Ecto neural progenitor cell (in vitro differentiated cells): ENCODE measurements around the gene PDE9A.
"Not testable (repeated sequence)": the region's sequence is repeated elsewhere in the genome, so short reads cannot be mapped to it uniquely, and the experiment has no call there.

Experiments used
- DNase-seq: peaks from one replicate; pipeline ENCODE4 v3.0.0-alpha.2; 2018; ENCODE audit warnings: low spot score

The PDE9A gene

GRCh38 chr21:42715427-42715826 lies 62.0 kb downstream of the PDE9A start:
- DNase-seq, result not testable (repeated sequence)

GRCh38 chr21:42716074-42716473 lies 62.7 kb downstream of the PDE9A start:
- DNase-seq, result no peak

DNA sequence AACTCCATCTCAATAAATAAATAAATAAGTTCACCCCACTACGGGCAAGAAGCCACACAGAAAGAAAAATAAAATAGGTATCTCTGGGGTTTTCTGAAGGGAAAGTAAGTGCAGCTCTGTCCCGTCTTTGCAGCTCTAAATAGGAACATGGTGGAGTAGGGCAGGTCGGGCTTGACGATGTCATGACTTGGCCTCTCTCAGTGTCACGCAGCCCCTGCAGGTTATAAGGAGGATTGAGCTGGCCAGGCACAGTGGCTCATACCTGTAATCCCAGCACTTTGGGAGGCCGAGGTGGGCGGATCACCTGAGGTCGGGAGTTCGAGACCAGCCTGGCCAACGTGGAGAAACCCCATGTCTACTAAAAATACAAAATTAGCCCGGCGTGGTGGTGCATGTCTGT lies 67.1 kb downstream of the PDE9A start:
- DNase-seq, result not testable (repeated sequence)

GRCh38 chr21:42721341-42721824 lies 68.0 kb downstream of the PDE9A start:
- DNase-seq, result no peak

DNA sequence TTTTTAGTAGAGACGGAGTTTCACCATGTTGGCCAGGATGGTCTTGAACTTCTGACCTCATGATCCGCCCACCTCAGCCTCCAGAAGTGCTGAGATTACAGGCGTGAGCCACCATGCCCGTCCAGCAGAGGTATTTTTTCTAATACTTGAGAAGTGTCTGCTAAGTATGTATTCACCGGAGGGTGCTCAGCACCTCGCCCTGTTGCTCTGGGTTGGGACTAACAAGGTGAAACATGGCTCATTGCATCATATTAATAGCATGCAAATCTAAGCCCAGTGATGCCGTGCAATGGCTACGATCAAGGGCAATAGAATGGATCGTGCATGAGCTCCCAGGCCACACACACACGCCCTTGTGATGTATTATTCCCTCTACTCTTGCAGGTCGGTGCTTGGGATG lies 68.7 kb downstream of the PDE9A start:
- no peak for DNase-seq

DNA sequence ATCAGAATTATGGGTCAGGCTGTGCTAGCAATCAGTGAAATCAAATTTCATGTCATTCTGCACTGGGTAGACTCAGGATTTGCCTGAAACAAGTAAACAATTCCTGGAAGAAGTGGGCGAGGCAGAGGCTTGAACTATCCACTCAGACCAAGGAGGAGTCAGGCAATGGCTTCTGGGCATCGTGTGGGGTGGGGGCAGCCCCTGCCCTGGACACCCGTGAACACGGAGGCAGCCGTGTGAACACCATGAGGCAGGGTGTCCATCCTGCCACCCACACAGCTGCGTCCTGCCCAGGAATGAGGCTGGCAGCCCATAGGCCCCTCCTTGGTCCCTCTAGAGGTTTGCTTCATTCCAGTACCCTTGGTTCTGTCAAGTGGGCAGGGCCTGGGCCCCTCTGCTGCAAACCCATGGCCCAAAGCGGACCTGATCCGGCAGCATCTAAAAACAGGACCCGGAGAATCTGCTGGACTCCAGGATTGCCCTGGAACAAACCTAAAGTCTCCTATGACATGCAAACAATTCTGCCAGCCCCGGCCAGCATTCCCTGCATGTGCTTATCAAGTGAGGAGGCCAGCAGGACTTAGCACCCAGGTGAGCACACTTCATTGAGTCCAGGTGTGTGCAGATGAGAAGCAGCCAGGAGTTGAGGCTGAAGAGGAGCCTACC lies 69.5 kb downstream of the PDE9A start:
- DNase-seq, result no peak

DNA sequence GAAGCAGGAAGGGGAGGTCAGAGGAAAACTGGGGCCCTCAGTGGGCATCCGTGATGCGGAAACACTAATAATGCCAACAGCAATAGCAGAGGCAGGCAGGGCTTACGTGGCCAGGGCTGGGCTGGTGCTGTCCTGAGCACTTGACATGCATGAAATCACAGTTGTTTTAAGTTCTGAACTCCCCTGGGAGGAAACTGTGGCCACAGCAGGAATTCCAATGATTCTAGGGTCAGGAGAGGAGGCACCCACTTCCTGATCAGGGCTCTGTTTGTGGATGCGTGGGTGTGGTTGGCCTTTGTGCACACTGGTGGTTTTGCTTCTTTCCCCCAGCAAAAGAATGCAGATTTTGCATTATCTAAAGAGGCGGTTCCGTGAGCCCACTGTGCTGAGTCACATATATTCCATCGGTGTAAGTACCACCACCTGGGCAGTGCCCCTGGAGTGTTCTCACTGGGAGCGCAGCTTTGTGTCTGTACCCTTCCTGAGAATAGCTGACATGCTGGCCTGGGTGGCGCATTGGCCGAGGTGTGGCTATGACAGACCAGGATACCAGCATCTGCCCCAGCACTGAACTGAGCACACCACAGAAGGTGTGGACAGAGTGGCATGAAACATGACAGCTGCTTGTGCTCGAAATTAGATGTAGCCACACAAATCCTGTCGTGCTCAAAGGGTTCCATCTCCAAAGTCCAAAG lies 71.0 kb downstream of the PDE9A start:
- no peak for DNase-seq

GRCh38 chr21:42725416-42725930 lies 72.1 kb downstream of the PDE9A start:
- DNase-seq, result no peak

DNA sequence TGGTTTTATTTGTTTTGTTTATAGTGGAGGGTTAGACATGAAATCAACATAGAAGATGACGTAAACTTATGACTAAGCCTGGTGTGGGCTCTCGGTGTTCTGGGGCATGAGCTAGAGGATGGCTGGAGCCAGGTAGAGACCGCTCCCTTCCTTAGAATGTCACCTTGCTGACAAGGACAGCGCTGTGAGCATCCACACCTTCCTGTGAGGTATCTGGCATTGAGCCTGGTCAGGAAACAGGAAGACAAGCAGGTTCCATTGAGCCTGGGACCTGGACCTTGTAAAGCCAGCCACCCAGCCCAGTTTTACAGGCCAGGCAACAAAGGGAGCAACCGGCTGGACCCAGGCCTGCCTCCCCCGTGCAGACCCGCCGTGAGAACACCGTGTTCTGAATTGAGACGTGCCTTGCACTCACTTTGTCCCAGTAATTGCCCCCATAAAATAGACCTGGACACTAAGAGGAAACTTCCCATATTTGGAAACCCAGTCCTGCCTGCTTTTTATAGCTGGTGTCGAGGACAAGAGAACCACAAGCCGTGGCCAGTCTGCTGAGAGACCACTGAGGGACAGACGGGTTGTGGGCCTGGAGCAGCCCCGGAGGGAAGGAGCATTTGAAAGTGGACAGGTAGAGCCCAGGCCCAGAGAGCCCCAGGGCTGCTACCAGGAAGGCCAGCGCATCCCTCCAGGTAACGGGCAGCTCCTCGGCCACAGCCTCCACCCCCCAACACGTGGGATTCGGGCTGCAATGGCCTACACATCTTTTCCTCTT lies 78.0 kb downstream of the PDE9A start:
- no peak for DNase-seq

GRCh38 chr21:42732033-42732410 lies 78.6 kb downstream of the PDE9A start:
- no peak for DNase-seq

GRCh38 chr21:42733037-42733627 lies 79.7 kb downstream of the PDE9A start:
- no peak for DNase-seq

GRCh38 chr21:42733874-42734273 lies 80.5 kb downstream of the PDE9A start:
- no peak for DNase-seq

- DNase-seq, result no peak
Measured at GRCh38 chr21:42734323-42734971, 81.0 kb downstream of the PDE9A start.

DNA sequence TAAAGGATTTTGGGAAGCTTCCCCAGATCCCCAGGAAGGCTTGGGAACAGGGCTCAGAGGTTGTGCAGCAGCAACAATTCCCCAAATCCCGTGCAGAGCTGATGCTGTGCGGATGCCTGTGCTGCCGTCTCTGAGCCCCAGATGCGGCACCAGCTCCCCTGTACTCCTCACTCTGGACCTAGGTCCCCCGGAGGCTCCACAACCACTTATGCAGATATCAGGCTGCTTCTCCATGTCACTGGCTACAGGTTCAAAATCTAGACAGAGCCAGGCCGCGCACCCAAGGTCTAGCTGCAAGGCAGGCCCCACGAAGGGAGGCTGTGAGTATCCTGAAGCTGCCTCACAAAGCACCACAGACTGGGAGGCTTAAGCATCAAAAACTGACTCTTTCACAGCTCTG lies 81.6 kb downstream of the PDE9A start:
- DNase-seq, result no peak

DNA sequence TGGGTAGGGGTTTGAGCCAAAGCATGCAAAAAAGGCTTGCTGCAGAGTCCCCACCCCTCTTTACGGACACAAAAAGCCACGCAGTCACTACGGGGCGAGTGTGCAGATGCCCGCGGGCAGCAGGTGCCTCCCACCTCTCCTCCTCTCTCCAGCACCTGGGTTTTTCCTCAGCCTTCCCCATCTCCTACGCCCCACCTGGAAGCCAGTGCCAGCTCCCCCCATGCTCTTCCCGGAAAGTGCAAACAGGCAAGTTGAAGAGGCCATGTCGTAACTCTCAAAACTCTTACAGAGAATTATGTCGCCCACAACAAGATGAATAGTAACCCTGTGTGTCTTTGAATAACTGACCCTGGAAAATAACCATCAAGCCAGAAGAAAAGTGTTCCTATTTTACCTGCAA lies 82.5 kb downstream of the PDE9A start:
- no peak for DNase-seq

DNA sequence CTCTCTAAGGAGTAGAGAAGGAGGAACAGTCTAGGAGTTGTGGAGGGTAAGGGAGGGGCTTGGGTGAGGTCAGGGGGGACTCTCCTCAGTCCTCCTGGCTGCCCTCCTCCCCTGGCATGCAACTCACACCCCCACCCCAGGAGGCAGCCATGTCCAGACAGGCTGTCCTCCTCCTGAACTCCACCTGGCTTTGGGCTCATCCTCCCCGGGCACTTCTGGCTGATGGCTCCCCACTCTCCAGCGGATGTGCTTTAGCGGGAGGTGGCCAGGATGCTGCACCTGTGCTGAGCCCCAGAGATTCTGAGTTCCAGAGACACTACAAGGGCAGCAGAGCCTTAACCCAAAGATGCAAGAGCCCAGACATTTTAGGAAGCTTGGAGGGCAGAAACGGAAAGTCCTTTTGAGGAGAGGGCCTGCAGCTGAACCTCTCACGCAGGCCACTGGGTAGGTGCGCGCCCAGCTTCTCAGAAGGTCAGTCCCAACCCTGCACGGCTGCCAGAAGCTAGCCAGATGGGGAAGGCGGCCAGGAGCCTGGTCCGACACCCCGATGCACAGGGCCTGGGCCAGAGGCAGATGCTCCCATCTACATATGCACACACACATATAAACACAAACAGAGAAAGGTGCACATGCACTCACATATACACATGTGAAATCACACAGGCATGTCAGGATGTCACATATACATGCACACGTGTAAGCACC lies 83.4 kb downstream of the PDE9A start:
- no peak for DNase-seq

DNA sequence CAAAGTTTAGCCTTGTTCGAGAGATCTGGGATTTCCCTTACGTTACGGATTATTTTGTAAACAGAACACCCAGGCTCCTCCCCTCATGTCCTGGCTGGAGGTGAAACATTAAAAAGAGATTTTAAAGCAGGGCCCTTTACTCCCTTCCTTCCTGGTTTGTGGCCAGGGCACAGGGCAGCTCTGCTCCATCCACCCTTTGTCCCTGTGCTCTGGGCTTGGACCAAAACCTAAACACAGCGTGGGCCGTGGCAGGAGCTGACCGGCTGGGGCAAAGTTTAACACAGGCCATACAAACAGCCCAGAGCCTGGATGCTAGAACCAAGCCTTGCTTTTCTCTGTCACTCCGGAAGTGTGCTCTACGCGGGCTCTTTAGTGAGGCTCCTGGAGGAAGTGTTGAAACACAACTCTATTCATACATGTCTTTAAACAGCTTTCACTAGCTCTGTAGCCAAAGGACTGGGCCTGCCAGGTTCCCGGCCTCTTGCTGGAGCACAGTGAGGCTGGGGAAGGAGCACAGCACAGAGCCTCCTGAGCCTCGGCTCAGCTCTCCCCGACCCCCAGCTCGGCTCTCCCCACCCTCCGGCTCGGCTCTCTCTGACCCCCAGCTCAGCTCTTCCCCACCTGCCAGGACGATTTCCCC lies 84.7 kb downstream of the PDE9A start:
- DNase-seq, result no peak

DNA sequence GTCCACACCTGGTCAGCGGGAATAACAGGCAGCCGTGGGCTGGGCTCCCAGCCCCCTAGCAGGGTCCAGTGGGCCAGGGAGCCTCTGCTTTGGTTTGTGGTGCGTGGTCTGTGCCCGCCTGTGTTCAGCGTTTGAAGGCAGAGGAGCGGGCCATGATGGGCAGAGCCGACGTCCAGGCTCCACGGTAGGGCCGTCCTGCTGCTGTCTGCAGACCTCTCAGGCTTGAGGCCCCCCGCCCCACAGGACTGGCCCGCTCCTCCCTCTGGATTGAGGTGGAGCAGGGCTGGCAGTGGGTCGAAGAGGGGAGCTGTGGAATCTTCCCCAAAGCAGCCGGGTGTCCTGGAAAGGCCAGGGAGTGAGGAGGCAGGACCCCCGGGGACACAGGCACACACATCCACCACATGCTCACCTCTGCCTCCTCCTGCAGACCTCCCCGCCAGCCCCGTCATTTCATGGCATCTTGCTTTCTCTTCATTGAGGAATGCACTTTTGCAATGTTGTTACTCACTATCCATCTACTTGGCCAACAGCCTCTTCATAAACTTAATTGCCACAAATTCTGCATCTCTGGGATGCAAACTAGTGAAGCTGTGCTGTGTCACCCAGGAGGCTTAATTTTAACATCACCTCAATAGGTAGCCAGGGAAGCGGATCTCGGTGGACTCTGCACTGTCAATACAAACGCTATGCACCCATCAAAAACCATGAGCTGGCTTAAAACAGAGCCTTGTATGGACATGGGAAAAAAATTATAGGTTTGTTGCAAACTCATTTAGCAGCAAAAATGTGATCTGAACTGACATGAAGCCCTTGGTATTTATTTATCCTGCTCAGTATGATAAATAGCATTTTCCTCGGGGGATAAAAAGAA lies 85.9 kb downstream of the PDE9A start:
- DNase-seq, result no peak

- no peak for DNase-seq
Measured at GRCh38 chr21:42740405-42740909, 87.0 kb downstream of the PDE9A start.

- no peak for DNase-seq
Measured at GRCh38 chr21:42741066-42741465, 87.6 kb downstream of the PDE9A start.
